Measurements from ENCODE around the gene CAPN13.

CAPN13 gene

GRCh38 chr2:30711646-30712085 lies 95.6 kb downstream of the CAPN13 start:
- peak; percentile 100 for TF ChIP-seq CTCF (IDR thresholded peaks at IDR 0.05; ENCODE audit: insufficient read depth, low read depth, low read length, missing control alignments)
- peak; percentile 87 for DNase-seq (ENCODE audit: low read depth)
- H3K4me3 ChIP-seq (ENCODE audit: low read length), result no peak overlapping the region

- no peak for TF ChIP-seq CTCF (IDR thresholded peaks at IDR 0.05; ENCODE audit: insufficient read depth, low read depth, low read length, missing control alignments)
- no peak overlapping the region for H3K4me3 ChIP-seq (ENCODE audit: low read length)
- no peak for DNase-seq (ENCODE audit: low read depth)
Observed at GRCh38 chr2:30710461-30710860, 96.8 kb downstream of the CAPN13 start.

GRCh38 chr2:30710016-30710415 lies 97.2 kb downstream of the CAPN13 start:
- no peak for DNase-seq (ENCODE audit: low read depth)
- no peak overlapping the region for H3K4me3 ChIP-seq (ENCODE audit: low read length)
- TF ChIP-seq CTCF (IDR thresholded peaks at IDR 0.05; ENCODE audit: insufficient read depth, low read depth, low read length, missing control alignments), result no peak

- no peak for TF ChIP-seq CTCF (IDR thresholded peaks at IDR 0.05; ENCODE audit: insufficient read depth, low read depth, low read length, missing control alignments)
- no peak for DNase-seq (ENCODE audit: low read depth)
- H3K4me3 ChIP-seq (ENCODE audit: low read length), result no peak overlapping the region
Observed at GRCh38 chr2:30709516-30709915, 97.7 kb downstream of the CAPN13 start.

- H3K4me3 ChIP-seq (ENCODE audit: low read length), result no peak overlapping the region
- TF ChIP-seq CTCF (IDR thresholded peaks at IDR 0.05; ENCODE audit: insufficient read depth, low read depth, low read length, missing control alignments), result peak; percentile 43
- peak; percentile 19 for DNase-seq (ENCODE audit: low read depth)
Observed at GRCh38 chr2:30708491-30709290, 98.6 kb downstream of the CAPN13 start.

GRCh38 chr2:30707304-30707903 lies 99.8 kb downstream of the CAPN13 start:
- TF ChIP-seq CTCF (IDR thresholded peaks at IDR 0.05; ENCODE audit: insufficient read depth, low read depth, low read length, missing control alignments), result no peak
- no peak overlapping the region for H3K4me3 ChIP-seq (ENCODE audit: low read length)
- DNase-seq (ENCODE audit: low read depth), result no peak
